Coronary artery (tissue), 2 donors: ENCODE data around the gene TMEM40.
"Not testable (repeated sequence)": the region's sequence is repeated elsewhere in the genome, so short reads cannot be mapped to it uniquely, and the experiment has no call there.

Experiments
- DNase-seq: peaks from one replicate; pipeline ENCODE4 v3.0.0-alpha.2; 2017; ENCODE audit warnings: low spot score
- H3K27ac ChIP-seq, 2 donors: fragments of 200-600 bp; sonication (generic); one replicate each; pipeline ENCODE4 v1.5.1; 2016 to 2019
- H3K4me3 ChIP-seq: fragments of 200-600 bp; sonication (generic); 2 replicates; pipeline ENCODE4 v1.5.1; 2016; ENCODE audit warnings: mild to moderate bottlenecking, moderate library complexity
- CTCF ChIP-seq: fragments of 200-600 bp; sonication (generic); IDR thresholded peaks from one replicate; pipeline ENCODE4 v1.5.1; 2019; ENCODE audit warnings: antibody characterized with exemption

TMEM40 gene

GRCh38 chr3:12705374-12705926, 53.6 kb downstream of the TMEM40 start:
- no peak overlapping the region for H3K4me3 ChIP-seq
- no peak overlapping the region for H3K27ac ChIP-seq
- no peak for DNase-seq
- no peak for TF ChIP-seq CTCF

- DNase-seq: no peak
- no peak for TF ChIP-seq CTCF
- no peak overlapping the region for H3K4me3 ChIP-seq
- no peak overlapping the region for H3K27ac ChIP-seq
Observed at GRCh38 chr3:12702501-12702900, 56.6 kb downstream of the TMEM40 start.

- not testable (repeated sequence) for DNase-seq, H3K27ac ChIP-seq
Observed at GRCh38 chr3:12701601-12702000, 57.5 kb downstream of the TMEM40 start.

GRCh38 chr3:12700800-12701199, 58.3 kb downstream of the TMEM40 start:
- Histone ChIP-seq H3K27ac (no peak overlapping the region), H3K4me3 (no peak overlapping the region)

More at GRCh38 chr3:12701601-12702000, 57.5 kb downstream of the TMEM40 start:
- H3K4me3 ChIP-seq: not testable (repeated sequence)

GRCh38 chr3:12695916-12696315, 63.1 kb downstream of the TMEM40 start:
- Histone ChIP-seq H3K4me3 (no peak overlapping the region), H3K27ac (no peak overlapping the region)
- TF ChIP-seq CTCF: no peak
- DNase-seq: no peak

More at GRCh38 chr3:12700800-12701199, 58.3 kb downstream of the TMEM40 start:
- no peak for DNase-seq
- TF ChIP-seq CTCF: no peak

- DNase-seq: no peak
- no peak for TF ChIP-seq CTCF
- Histone ChIP-seq H3K4me3 (no peak overlapping the region), H3K27ac (peak overlapping the region; percentile 32 to 85)
Observed at GRCh38 chr3:12695112-12695511, 63.9 kb downstream of the TMEM40 start.

- DNase-seq: no peak
- TF ChIP-seq CTCF: no peak
- H3K4me3 ChIP-seq: no peak overlapping the region
- no peak overlapping the region for H3K27ac ChIP-seq
Observed at GRCh38 chr3:12692444-12692843, 66.6 kb downstream of the TMEM40 start.
